WI38 (cell line): ENCODE data around the gene DTX3L.

ENCODE experiments used
- H3K4me3 ChIP-seq: 2 replicates; pipeline ENCODE4 v1.5.1; 2011; ENCODE audit warnings: low read depth, mild to moderate bottlenecking, control low read depth, low read length
- TF ChIP-seq, protein P1 (sequence below): IDR thresholded peaks from 2 replicates; pipeline ENCODE4 v1.5.1; 2012; ENCODE audit warnings: low read depth, mild to moderate bottlenecking, control low read depth, low read length

The DTX3L gene

DNA sequence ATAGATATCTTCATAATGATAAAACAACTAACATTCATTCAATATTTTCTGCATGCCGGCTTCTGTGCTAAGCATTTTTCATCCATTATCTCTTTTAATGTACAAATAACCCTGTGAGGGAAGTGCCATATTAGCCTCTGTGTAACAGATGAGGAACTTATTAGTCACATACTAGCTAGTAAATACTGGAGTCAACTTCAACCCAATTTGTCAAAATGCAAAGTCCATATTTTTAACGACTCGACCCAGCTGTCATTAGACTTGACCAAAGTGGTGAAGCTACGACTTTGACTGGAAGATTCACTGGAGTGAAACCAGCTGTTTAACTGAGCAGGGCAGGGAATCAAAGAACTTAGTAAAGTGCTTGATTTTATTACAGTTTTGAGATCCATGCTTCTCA lies 54.9 kb downstream of the DTX3L start:
- H3K4me3 ChIP-seq = no peak overlapping the region
- TF ChIP-seq, protein P1, sequence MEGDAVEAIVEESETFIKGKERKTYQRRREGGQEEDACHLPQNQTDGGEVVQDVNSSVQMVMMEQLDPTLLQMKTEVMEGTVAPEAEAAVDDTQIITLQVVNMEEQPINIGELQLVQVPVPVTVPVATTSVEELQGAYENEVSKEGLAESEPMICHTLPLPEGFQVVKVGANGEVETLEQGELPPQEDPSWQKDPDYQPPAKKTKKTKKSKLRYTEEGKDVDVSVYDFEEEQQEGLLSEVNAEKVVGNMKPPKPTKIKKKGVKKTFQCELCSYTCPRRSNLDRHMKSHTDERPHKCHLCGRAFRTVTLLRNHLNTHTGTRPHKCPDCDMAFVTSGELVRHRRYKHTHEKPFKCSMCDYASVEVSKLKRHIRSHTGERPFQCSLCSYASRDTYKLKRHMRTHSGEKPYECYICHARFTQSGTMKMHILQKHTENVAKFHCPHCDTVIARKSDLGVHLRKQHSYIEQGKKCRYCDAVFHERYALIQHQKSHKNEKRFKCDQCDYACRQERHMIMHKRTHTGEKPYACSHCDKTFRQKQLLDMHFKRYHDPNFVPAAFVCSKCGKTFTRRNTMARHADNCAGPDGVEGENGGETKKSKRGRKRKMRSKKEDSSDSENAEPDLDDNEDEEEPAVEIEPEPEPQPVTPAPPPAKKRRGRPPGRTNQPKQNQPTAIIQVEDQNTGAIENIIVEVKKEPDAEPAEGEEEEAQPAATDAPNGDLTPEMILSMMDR = no peak

DNA sequence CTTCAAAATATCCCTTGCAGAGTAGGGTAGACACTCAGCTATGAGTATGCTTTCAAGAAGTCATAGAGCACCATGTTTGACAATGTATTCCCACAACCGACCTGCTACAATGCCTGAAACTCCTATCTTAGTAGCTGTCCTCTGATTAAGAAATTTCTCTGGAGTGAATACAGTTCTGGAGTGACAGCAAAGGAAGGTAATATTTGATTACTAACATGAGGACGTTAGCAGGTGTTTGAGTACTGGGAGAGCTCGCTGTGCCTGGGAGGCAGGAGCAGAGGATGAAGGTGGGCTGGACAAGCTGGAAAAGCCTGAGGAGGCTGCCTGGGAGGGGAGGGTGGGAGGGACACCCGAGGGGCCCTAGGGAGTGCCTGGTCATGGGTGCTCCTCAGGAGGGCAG lies 56.3 kb downstream of the DTX3L start:
- no peak overlapping the region for H3K4me3 ChIP-seq
- TF ChIP-seq, protein P1 = no peak

DNA sequence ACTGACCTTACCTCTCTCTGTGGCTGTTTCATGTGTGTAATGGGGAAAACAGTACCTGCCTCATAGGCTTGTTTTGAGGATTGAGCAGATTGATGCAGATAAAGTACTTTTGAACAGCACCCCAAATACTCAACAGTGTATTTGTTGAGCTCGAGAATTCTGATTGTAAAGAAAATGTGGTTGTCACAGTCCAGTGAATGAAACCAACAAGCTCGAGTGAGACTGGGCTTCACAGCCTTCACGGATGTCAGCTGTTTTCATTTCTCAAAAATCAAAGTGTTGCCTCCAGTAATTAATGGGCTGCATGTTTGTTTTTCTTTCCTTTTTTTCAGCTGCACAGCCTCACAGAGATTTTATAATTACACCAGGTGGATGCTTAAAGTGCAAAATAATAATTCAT lies 57.0 kb downstream of the DTX3L start:
- TF ChIP-seq, protein P1 = no peak
- H3K4me3 ChIP-seq = no peak overlapping the region

DNA sequence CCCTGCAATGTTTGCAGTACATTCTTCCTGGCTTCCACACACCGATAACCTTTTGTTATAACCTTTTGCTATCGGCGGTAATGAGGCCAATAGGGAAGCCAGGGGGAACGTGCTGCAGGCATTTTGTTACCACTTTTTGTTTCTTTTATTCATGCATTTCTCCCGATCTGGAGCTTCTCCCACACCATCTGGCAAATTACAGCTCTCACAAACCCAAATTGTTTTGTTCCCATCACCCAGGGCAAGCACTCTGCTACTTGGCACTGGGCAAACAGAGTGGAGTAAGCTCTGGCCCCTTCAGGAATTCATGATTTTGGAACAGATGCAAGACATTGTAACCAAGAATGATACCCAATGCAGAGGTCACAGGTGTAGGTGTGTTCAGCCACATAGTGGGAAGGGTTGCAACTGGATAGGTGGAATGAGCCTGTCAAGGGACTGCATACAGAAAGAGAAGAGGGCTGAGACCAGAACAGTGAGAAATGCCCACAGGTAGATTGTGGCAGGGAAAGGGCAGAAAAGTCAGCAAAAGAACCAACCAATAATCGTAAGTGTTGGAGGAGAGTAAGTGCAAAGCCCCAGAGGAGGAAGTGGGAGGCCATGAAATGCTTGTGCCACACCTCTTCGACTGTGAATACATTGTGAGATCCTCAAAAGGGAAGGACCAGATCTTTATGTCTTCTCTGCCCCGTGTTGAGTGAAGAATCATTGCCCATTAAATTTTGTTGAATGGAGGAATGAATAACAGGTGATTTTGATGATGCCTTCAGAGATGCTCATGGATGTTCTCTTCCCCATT lies 59.1 kb downstream of the DTX3L start:
- TF ChIP-seq, protein P1 = no peak
- no peak overlapping the region for H3K4me3 ChIP-seq
